ENCODE data around the gene SEC24A.

- TF ChIP-seq, protein P1, sequence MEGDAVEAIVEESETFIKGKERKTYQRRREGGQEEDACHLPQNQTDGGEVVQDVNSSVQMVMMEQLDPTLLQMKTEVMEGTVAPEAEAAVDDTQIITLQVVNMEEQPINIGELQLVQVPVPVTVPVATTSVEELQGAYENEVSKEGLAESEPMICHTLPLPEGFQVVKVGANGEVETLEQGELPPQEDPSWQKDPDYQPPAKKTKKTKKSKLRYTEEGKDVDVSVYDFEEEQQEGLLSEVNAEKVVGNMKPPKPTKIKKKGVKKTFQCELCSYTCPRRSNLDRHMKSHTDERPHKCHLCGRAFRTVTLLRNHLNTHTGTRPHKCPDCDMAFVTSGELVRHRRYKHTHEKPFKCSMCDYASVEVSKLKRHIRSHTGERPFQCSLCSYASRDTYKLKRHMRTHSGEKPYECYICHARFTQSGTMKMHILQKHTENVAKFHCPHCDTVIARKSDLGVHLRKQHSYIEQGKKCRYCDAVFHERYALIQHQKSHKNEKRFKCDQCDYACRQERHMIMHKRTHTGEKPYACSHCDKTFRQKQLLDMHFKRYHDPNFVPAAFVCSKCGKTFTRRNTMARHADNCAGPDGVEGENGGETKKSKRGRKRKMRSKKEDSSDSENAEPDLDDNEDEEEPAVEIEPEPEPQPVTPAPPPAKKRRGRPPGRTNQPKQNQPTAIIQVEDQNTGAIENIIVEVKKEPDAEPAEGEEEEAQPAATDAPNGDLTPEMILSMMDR (IDR thresholded peaks at IDR 0.05): no peak
- TF ChIP-seq POLR2A (IDR thresholded peaks at IDR 0.05): no peak
These were observed 66.0 kb downstream of the SEC24A start for GRCh38 chr5:134714541-134714940.

Data from thyroid gland (tissue), 4 donors.